K562 (cell line): ENCODE data around the gene PMPCA. TPM values are rescaled to one million over a fixed set of nuclear protein-coding genes. Genes with fewer than 3 reads are reported as not detected.

Experiments used
- CTBP1 ChIP-seq: fragments of 450-650 bp; IDR thresholded peaks from 2 replicates; pipeline ENCODE4 v1.6.1; 2016; ENCODE audit warnings: borderline replicate concordance
- E2F8 ChIP-seq: fragments of 450-650 bp; IDR thresholded peaks from 2 replicates; pipeline ENCODE4 v1.7.1; 2018; ENCODE audit warnings: mild to moderate bottlenecking, low read depth; ENCODE audit not compliant: partially characterized antibody
- EGR1 ChIP-seq: fragments of 450-650 bp; conservative IDR thresholded peaks from 2 replicates; pipeline ENCODE4 v1.6.1; 2017; ENCODE audit warnings: mild to moderate bottlenecking
- ELF1 ChIP-seq: fragments of 200-800 bp; sonication (Bioruptor generic); IDR thresholded peaks from 2 replicates; pipeline ENCODE4 v1.6.1; 2016; ENCODE audit warnings: missing genetic modification characterization, missing compliant biosample characterization
- ELF2 ChIP-seq: fragments of 250-450 bp; sonication (Bioruptor Pico); IDR thresholded peaks from 2 replicates; pipeline ENCODE4 v1.5.0; 2021; ENCODE audit warnings: mild to moderate bottlenecking
- ELK1 ChIP-seq: sonication (generic); formaldehyde crosslinking; IDR thresholded peaks from 2 replicates; pipeline ENCODE4 v1.8.1; 2022; ENCODE audit warnings: missing genetic modification reagents
- ERF ChIP-seq: fragments of 450-650 bp; formaldehyde crosslinking; IDR thresholded peaks from 2 replicates; pipeline ENCODE4 v1.4.0; 2020; ENCODE audit warnings: mild to moderate bottlenecking, mixed read lengths
- FOXA1 ChIP-seq: fragments of 450-650 bp; IDR thresholded peaks from 2 replicates; pipeline ENCODE4 v1.6.1; 2016; ENCODE audit warnings: mild to moderate bottlenecking, borderline replicate concordance
- FOXK1 ChIP-seq: sonication (generic); formaldehyde crosslinking; IDR thresholded peaks from 2 replicates; pipeline ENCODE4 v1.8.0; 2022; ENCODE audit warnings: missing genetic modification reagents, mild to moderate bottlenecking, borderline replicate concordance
- GABPA ChIP-seq: fragments of 200-800 bp; sonication (Bioruptor generic); conservative IDR thresholded peaks from 2 replicates; pipeline ENCODE4 v1.6.1; 2016; ENCODE audit warnings: low read depth, missing genetic modification characterization, missing compliant biosample characterization
- GMEB1 ChIP-seq: fragments of 250-450 bp; sonication (Bioruptor Pico); IDR thresholded peaks from 2 replicates; pipeline ENCODE4 v1.4.0; 2020; ENCODE audit warnings: mild to moderate bottlenecking
- KDM5B ChIP-seq: fragments of 200-600 bp; sonication (generic); IDR thresholded peaks from 2 replicates; pipeline ENCODE4 v1.6.1; 2012; ENCODE audit warnings: low read depth, mild to moderate bottlenecking, moderate library complexity, low read length, control low read depth, inconsistent platforms; ENCODE audit not compliant: insufficient replicate concordance
- NFRKB ChIP-seq: fragments of 450-650 bp; IDR thresholded peaks from 2 replicates; pipeline ENCODE4 v1.6.1; 2016; ENCODE audit warnings: low read depth
- PHF20 ChIP-seq: fragments of 450-650 bp; IDR thresholded peaks from 2 replicates; pipeline ENCODE4 v1.6.1; 2018; ENCODE audit not compliant: partially characterized antibody
- POLR2AphosphoS5 ChIP-seq: IDR thresholded peaks from 2 replicates; pipeline ENCODE4 v1.6.1; 2011; ENCODE audit warnings: mild to moderate bottlenecking, low read depth, low read length, moderate library complexity; ENCODE audit not compliant: control insufficient read depth, insufficient read depth
- PTBP1 ChIP-seq: fragments of 200-400 bp; formaldehyde crosslinking; IDR thresholded peaks from 2 replicates; pipeline ENCODE4 v1.6.1; 2017; ENCODE audit warnings: low read depth, low read length
- RCOR1 ChIP-seq, 2 experiments: IDR thresholded peaks; 2 replicates each; pipeline ENCODE4 v1.6.1; 2012; ENCODE audit warnings: low read depth in 2 of 2, low read length in 2 of 2, borderline replicate concordance in 1 of 2, improper control_type of control experiment in 1 of 2
- SIN3A ChIP-seq, 2 experiments: fragments of 150-350 bp in 1 of 2; IDR thresholded peaks; 2 replicates each; pipeline ENCODE4 v1.6.1; 2011 to 2016; ENCODE audit warnings: borderline replicate concordance in 2 of 2, low read depth in 2 of 2, low read length in 2 of 2, mild to moderate bottlenecking in 2 of 2, moderate library complexity in 2 of 2; ENCODE audit not compliant: control insufficient read depth in 1 of 2
- SUPT5H ChIP-seq: fragments of 450-650 bp; IDR thresholded peaks from 2 replicates; pipeline ENCODE4 v1.6.1; 2016
- TBL1XR1 ChIP-seq, 2 experiments: IDR thresholded peaks; 2 replicates each; pipeline ENCODE4 v1.6.1; 2012; ENCODE audit warnings: improper control_type of control experiment in 2 of 2, low read length in 2 of 2, mild to moderate bottlenecking in 1 of 2
- YY1 ChIP-seq, 3 experiments: IDR thresholded peaks; 2 replicates each; pipeline ENCODE4 v1.6.1; 2011; ENCODE audit warnings: low read length in 2 of 3, mild to moderate bottlenecking in 2 of 3, moderate library complexity in 2 of 3, borderline replicate concordance in 1 of 3, control low read depth in 1 of 3, low read depth in 1 of 3; ENCODE audit not compliant: insufficient read depth in 3 of 3, insufficient replicate concordance in 2 of 3, control insufficient read depth in 1 of 3, insufficient read length in 1 of 3; ENCODE audit errors: extremely low read depth in 1 of 3
- polyA plus RNA-seq, 8 experiments: library from polyadenylated mRNA; depleted of rRNA in 4 of 8; stranded (reverse) in 5 of 8; unstranded in 3 of 8; fragments of >200 nt; fragmentation: Nextera tagmentation in 2 of 8; fragmentation: Illumina TruSeq in 1 of 8; extraction: Ambion mirVana in 2 of 8; extraction: Trizol in 1 of 8; gene quantifications; 2 replicates each; pipeline versions ENCODE4 v1.2.1 to v1.2.3, GENCODE V29; 2011 to 2014; ENCODE audit warnings: inconsistent platforms in 1 of 8, missing spikeins in 1 of 8
- total RNA-seq, 7 experiments: library from RNA; depleted of rRNA in 6 of 7; stranded (reverse); fragments of >200 nt in 6 of 7; fragmentation: Illumina TruSeq in 2 of 7; extraction: Trizol in 2 of 7; gene quantifications; 2 replicates each; pipeline versions ENCODE4 v1.2.1 to v1.2.3, GENCODE V29; 2011 to 2021; ENCODE audit warnings: low replicate concordance in 1 of 7

Gene PMPCA
- total and polyA plus RNA-seq, 9 of the 15 experiments (the other 6 are each of a cell fraction or from before 2014, with no cell fraction given) = 23.9 to 143 (median 86.6) TPM

GRCh38 chr9:136373300-136374182 lies 36.9 kb upstream of the PMPCA start, which contains the start of gene CARD9 (continued):
- no peak for TF ChIP-seq ELK1
- TF ChIP-seq SUPT5H = peak; percentile 81
- TF ChIP-seq YY1 (IDR thresholded peaks at IDR 0.05; ENCODE audit: borderline replicate concordance in 1 of 3, control insufficient read depth in 1 of 3, extremely low read depth in 1 of 3, insufficient read depth in 3 of 3, insufficient read length in 1 of 3, insufficient replicate concordance in 2 of 3, low read depth in 1 of 3, low read length in 2 of 3) = peak in 1 of 3 experiments; percentile 10
- TF ChIP-seq EGR1 = no peak
- TF ChIP-seq ELF2 (CRISPR knock-in tag) = peak; percentile 62; the same call in 1 of the 2 replicates
- no peak for TF ChIP-seq FOXK1
- TF ChIP-seq ERF (CRISPR knock-in tag) = peak; percentile 55; the same call in 1 of the 2 replicates
- TF ChIP-seq ELF1 (tag) = peak; percentile 83
- TF ChIP-seq RCOR1 (IDR thresholded peaks at IDR 0.05; ENCODE audit: borderline replicate concordance in 1 of 2, low read depth in 2 of 2, low read length in 2 of 2) = peak in 1 of 2 experiments; percentile 51; a peak in 1 of 4 replicates
- TF ChIP-seq PHF20 = peak; percentile 54
- peak; percentile 51 for TF ChIP-seq E2F8
- TF ChIP-seq SIN3A (IDR thresholded peaks at IDR 0.05; ENCODE audit: borderline replicate concordance in 2 of 2, control insufficient read depth in 1 of 2, low read depth in 2 of 2, low read length in 2 of 2) = peak; percentile 5 to 73; a peak in 1 of 4 replicates
- TF ChIP-seq NFRKB = 0 out of 2 replicates have a peak, but pooled peaks have one; percentile 15
- TF ChIP-seq GABPA (tag) = peak; percentile 79
- 0 out of 2 replicates have a peak, but pooled peaks have one; percentile 20 for TF ChIP-seq CTBP1
- TF ChIP-seq KDM5B = peak; percentile 73
- no peak for TF ChIP-seq FOXA1
- no peak for TF ChIP-seq PTBP1
- no peak for TF ChIP-seq TBL1XR1 (IDR thresholded peaks at IDR 0.05; ENCODE audit: low read length in 2 of 2)
- 0 out of 2 replicates have a peak, but pooled peaks have one; percentile 30 for TF ChIP-seq GMEB1 (CRISPR knock-in tag)
- TF ChIP-seq POLR2AphosphoS5 = 0 out of 2 replicates have a peak, but pooled peaks have one; percentile 15
